DMS 273 (cell line): ENCODE data around the gene PBX4.
A peak's percentile ranks its signal among the peaks of the same experiment; 100 is the strongest.

Experiments used
- DNase-seq: peaks from one replicate; lab custom pipeline; 2025; ENCODE audit not compliant: unreplicated experiment; lab: John Stamatoyannopoulos, UW

The PBX4 gene

GRCh38 chr19:19558636-19559035, 59.9 kb downstream of the PBX4 start:
- DNase-seq = no peak

GRCh38 chr19:19558055-19558454, 60.4 kb downstream of the PBX4 start:
- DNase-seq = no peak

- peak; percentile 73 for DNase-seq
Measured at GRCh38 chr19:19554074-19555023, 64.1 kb downstream of the PBX4 start.

- no peak for DNase-seq
Measured at GRCh38 chr19:19553670-19554069, 64.8 kb downstream of the PBX4 start.

DNA sequence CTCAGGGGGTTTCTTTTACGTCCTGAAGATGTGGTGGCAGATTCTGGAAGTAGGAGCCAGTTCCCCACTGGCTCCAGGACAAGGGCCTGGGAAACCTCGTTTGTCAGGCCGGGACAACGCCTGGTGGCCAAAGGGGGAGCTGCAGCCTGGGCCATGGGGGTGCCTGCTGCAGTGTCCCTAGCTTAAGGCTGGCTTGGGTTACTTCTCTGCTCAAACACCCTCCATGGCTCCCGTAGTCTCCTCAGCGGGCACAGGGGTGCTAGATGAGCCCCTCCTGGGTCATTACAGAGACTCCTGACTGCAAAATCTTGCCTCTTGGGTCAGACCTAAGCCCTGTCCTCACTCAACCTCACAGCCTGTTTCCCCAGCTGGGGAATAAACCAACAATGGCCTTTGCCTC, 65.7 kb downstream of the PBX4 start:
- DNase-seq = peak; percentile 78

DNA sequence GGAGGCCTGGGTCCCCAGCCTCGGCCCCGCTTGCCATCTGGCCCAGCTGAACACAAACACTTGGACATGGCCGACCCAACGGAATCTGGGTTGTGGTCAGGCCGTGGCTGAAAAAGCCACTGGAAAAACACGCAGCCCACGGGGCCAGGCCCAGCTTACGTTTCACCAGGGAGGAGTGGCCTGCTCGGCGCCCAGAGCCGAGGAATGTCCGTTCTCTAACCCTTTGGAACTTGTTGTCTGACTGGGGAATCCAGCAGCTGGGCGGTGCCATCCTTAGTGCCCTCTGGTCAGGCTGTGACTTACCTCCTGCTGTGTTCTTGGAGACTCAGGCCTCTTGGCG, 66.7 kb downstream of the PBX4 start:
- DNase-seq = no peak

- peak; percentile 41 for DNase-seq
Measured at GRCh38 chr19:19550972-19551852, 67.3 kb downstream of the PBX4 start.

- DNase-seq = peak; percentile 63
Measured at GRCh38 chr19:19550485-19550929, 68.0 kb downstream of the PBX4 start.

DNA sequence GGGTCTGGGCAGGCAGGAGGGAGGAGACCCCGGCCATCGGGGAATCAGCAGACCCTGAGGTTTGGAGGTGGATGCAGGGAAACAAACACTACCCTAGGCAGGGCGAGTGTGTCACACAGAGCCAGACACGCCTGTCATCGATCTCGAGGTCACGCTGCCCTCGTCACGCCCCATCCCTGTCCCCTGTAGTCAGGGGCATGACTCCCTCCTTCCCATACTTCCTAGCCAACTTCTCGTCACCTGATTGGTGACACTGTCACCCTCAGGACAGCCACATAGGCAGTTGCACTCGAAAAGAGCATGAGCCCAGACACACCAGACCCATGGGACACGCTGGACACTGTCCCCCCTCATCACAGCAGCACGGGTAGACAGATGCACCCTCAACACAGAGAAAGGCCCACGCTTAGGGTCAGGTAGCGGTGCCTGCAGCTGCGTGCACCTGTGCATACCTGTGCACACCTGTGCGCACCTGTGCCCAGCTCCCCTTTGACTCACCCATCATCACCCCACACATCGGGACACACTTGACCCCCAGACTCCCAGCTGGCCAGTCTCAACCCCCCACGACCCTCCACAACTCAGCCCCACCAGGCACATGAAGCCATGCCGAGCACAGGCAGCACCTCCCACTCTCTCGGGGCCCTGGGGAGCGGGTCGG, 68.6 kb downstream of the PBX4 start:
- DNase-seq = no peak

- DNase-seq = no peak
Measured at GRCh38 chr19:19548915-19549759, 69.3 kb downstream of the PBX4 start.

DNA sequence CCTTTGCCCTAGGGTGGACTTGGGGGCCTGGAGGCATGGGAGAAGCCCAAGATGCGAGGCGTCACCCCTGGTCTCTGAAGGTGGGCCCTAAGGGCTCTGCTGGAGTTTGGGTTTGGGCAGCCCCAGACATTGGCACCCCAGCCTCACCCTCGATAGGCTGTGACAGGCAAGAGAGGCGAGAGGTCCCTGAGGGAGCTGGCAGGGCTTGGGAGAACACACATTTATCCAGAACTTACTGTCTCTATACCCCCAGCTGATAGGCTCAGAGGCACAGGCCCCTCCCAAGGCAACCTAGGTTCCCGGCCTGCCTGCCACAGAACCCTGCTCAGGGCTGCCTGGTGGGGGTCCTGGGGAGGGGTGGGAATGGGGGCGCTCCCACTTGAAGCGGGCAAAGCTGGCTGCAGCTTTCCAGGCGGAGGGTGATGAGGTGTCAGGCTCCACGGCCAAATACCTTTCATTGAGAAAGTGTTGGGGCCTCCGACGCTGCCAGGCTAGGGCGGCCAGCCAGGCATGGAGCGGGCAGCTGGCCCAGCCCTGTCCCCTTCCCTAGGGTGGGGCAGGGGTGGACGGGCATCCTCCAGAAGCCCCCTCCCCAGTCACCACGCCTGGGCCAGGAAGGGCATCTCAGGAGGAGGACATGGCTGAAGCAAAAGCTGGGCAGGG, 70.7 kb downstream of the PBX4 start:
- DNase-seq = no peak

- no peak for DNase-seq
Measured at GRCh38 chr19:19546751-19547162, 71.7 kb downstream of the PBX4 start.

DNA sequence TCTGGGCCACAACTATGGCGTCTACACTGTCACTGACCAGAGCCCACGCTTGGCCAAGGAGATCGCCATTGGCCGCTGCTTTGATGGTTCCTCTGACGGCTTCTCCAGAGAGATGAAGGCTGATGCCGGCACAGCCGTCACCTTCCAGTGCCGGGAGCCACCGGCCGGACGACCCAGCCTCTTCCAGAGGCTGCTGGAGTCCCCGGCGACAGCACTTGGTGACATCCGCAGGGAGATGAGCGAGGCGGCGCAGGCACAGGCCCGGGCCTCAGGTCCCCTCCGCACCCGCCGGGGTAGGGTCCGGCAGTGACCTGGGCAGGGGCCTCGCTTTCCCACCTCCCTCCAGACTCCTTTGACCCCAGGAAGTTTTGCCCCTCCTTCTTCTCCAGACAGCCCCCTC, 72.8 kb downstream of the PBX4 start:
- no peak for DNase-seq

- DNase-seq = no peak
Measured at GRCh38 chr19:19544954-19545591, 73.4 kb downstream of the PBX4 start.

- no peak for DNase-seq
Measured at GRCh38 chr19:19544257-19544953, 74.1 kb downstream of the PBX4 start.

DNA sequence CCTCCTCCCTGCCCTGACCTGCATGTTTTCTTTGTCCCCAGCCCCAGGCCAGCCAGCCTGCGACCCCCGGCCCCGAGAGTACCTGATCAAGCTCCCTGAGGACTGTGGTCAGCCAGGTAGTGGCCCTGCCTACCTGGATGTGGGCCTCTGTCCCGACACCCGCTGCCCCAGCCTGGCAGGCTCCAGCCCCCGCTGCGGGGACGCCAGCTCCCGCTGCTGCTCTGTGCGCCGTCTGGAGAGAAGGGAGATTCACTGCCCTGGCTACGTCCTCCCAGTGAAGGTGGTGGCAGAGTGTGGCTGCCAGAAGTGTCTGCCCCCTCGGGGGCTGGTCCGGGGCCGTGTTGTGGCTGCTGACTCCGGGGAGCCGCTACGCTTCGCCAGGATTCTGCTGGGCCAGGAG, 74.8 kb downstream of the PBX4 start:
- DNase-seq = no peak

DNA sequence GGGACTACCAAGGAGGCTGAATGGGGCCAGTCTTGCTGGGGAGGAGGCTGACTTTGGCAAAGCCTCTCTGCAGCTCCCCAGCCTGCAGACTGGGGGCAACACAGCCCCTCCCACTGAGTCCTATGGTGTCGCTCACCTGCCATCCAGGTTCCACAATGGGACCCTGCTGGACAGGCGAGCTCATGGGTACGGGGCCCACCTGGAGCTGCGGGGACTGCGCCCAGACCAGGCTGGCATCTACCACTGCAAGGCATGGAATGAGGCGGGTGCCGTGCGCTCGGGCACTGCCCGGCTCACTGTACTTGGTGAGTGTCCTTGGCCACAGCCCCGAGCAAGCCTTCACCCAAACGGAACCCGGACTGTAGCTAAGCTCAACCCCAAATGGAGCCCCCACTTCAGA, 75.4 kb downstream of the PBX4 start:
- no peak for DNase-seq

DNA sequence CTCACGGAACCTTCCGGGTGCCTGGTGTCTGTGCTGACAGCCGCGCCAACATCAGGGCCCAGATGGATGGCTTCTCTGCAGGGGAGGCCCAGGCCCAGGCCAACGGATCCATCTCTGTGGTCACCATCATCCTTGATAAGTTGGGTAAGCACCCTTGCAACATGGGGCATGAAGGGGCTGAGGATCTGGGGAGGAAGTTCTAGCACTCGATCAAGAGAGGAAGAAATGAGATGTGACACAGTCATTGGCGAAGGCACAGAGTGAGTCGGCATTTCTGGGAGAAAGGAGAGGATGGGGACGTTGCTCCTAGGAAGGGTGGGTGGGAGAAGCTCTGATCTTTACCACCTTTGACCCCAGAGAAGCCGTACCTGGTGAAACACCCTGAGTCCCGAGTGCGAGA, 76.0 kb downstream of the PBX4 start:
- DNase-seq = no peak

- no peak for DNase-seq
Measured at GRCh38 chr19:19541616-19542015, 76.9 kb downstream of the PBX4 start.
